Testis (tissue), 3 donors: Measurements from ENCODE around the gene ZNF428. TPM values are rescaled to one million over a fixed set of nuclear protein-coding genes. Genes with fewer than 3 reads are reported as not detected.

ENCODE experiments used
- DNase-seq: peaks from one replicate; pipeline ENCODE4 v3.0.0-alpha.2; 2019
- H3K27ac ChIP-seq, 2 donors: fragments of 200-600 bp; sonication (generic); one replicate each; pipeline ENCODE4 v1.5.1; 2019
- H3K27me3 ChIP-seq: fragments of 200-600 bp; sonication (generic); one replicate; pipeline ENCODE4 v1.5.1; 2019
- H3K36me3 ChIP-seq: fragments of 200-600 bp; sonication (generic); one replicate; pipeline ENCODE4 v1.5.1; 2017; ENCODE audit warnings: low read depth; ENCODE audit errors: missing control alignments
- H3K4me1 ChIP-seq: fragments of 200-600 bp; sonication (generic); one replicate; pipeline ENCODE4 v1.5.1; 2019
- H3K4me3 ChIP-seq, 2 donors: fragments of 200-600 bp; sonication (generic); one replicate each; pipeline ENCODE4 v1.5.1; 2017 to 2019
- H3K9me3 ChIP-seq: fragments of 200-600 bp; sonication (generic); one replicate; pipeline ENCODE4 v1.5.1; 2017
- CTCF ChIP-seq, 3 experiments: fragments of 450-650 bp in 2 of 3; fragments of 200-600 bp in 1 of 3; sonication (generic) in 1 of 3; IDR thresholded peaks; one replicate each; pipeline ENCODE4 v1.5.1; 2016 to 2019; ENCODE audit warnings: antibody characterized with exemption in 3 of 3, mild to moderate bottlenecking in 2 of 3, moderate library complexity in 1 of 3
- POLR2A ChIP-seq: fragments of 450-650 bp; IDR thresholded peaks from one replicate; pipeline ENCODE4 v1.6.1; 2017; ENCODE audit warnings: antibody characterized with exemption, mild to moderate bottlenecking, moderate library complexity
- WGBS, 2 donors: methylation state at CpG; one replicate each; pipeline ENCODE4 v1.1.5; 2018; 5-methylcytosine and 5-hydroxymethylcytosine counted together
- intact Hi-C: fragments of 100-400 bp; cut with DNase I; formaldehyde crosslinking; loops from one replicate; pipeline ENCODE4 v1.15.1; 2023; ENCODE audit warnings: low total_unique reads
- polyA plus RNA-seq: library from polyadenylated mRNA; stranded (reverse); fragments of 350-450 nt; fragmentation: Illumina TruSeq; extraction: RNeasy Lipid Tissue Mini Kit (QIAGEN cat#74804); gene quantifications from one replicate; pipeline ENCODE4 v1.2.3, GENCODE V29; 2014; ENCODE audit warnings: low read depth, low replicate concordance; ENCODE audit not compliant: insufficient read depth
- total RNA-seq, 2 donors: library from RNA; depleted of rRNA; stranded (reverse); fragments of >200 nt; gene quantifications; one replicate each; pipeline ENCODE4 v1.2.3, GENCODE V29; 2016

The ZNF428 gene
- total and polyA plus RNA-seq, 3 donors from 2014 or later: 64.1 to 94.2 (median 93.1) TPM

GRCh38 chr19:43586346-43586745 is 33.1 kb downstream of the ZNF428 start:
- Histone ChIP-seq H3K9me3 (no peaks in the 10 kb centered on the region), H3K4me3 (no peak overlapping the region), H3K27me3 (no peaks in the 10 kb centered on the region), H3K27ac (no peak overlapping the region), H3K4me1 (peaks cover 2% of the 10 kb centered on the region), H3K36me3 (no peaks in the 10 kb centered on the region)
- DNase-seq: no peak
- 55 to 67% methylated on average over 2 of the region's 2 CpGs for WGBS, 2 donors
- TF ChIP-seq CTCF (IDR thresholded peaks at IDR 0.05) (no peak), POLR2A (no peak)
- intact Hi-C loops: no loop called here

- peaks cover 7% of the 10 kb centered on the region for H3K4me1 ChIP-seq
- TF ChIP-seq CTCF (IDR thresholded peaks at IDR 0.05): no peak
- TF ChIP-seq POLR2A: no peak
- intact Hi-C loops: no loop called here
- no peak overlapping the region for H3K4me3 ChIP-seq
- no peak for DNase-seq
- H3K9me3 ChIP-seq: no peaks in the 10 kb centered on the region
- no peaks in the 10 kb centered on the region for H3K27me3 ChIP-seq
- 97 to 100% methylated on average over 1 of the region's 1 CpG for WGBS, 2 donors
- H3K27ac ChIP-seq: no peak overlapping the region
- no peaks in the 10 kb centered on the region for H3K36me3 ChIP-seq
Measured at GRCh38 chr19:43584484-43584883, 34.9 kb downstream of the ZNF428 start.

- Histone ChIP-seq H3K36me3 (no peaks in the 10 kb centered on the region), H3K4me1 (peaks cover 7% of the 10 kb centered on the region), H3K27ac (no peak overlapping the region), H3K4me3 (no peak overlapping the region), H3K9me3 (no peaks in the 10 kb centered on the region), H3K27me3 (no peaks in the 10 kb centered on the region)
- WGBS, 2 donors: 89 to 94% methylated on average over 2 of the region's 2 CpGs
- no peak for DNase-seq
- TF ChIP-seq POLR2A (no peak), CTCF (IDR thresholded peaks at IDR 0.05) (no peak)
- intact Hi-C loops: no loop called here
Measured at GRCh38 chr19:43582495-43582894, 36.9 kb downstream of the ZNF428 start.

- no peaks in the 10 kb centered on the region for H3K27me3 ChIP-seq
- intact Hi-C loops: no loop called here
- no peak for TF ChIP-seq CTCF (IDR thresholded peaks at IDR 0.05)
- TF ChIP-seq POLR2A: no peak
- H3K27ac ChIP-seq: peak overlapping the region in 1 of 2 donors; percentile 10
- peak overlapping the region in 1 of 2 donors; percentile 62 for H3K4me3 ChIP-seq
- 49 to 56% methylated on average over 7 of the region's 7 CpGs for WGBS, 2 donors
- no peaks in the 10 kb centered on the region for H3K9me3 ChIP-seq
- no peaks in the 10 kb centered on the region for H3K36me3 ChIP-seq
- H3K4me1 ChIP-seq: peaks cover 7% of the 10 kb centered on the region
- no peak for DNase-seq
Measured at GRCh38 chr19:43581467-43581866, 38.0 kb downstream of the ZNF428 start.

GRCh38 chr19:43578787-43579186 is 40.6 kb downstream of the ZNF428 start:
- TF ChIP-seq CTCF (IDR thresholded peaks at IDR 0.05): no peak
- no peak for TF ChIP-seq POLR2A
- Histone ChIP-seq H3K27me3 (no peaks in the 10 kb centered on the region), H3K27ac (no peak overlapping the region), H3K9me3 (no peaks in the 10 kb centered on the region), H3K4me3 (no peak overlapping the region), H3K36me3 (no peaks in the 10 kb centered on the region), H3K4me1 (peaks cover 7% of the 10 kb centered on the region)
- DNase-seq: no peak
- intact Hi-C loops: no loop called here
- 87 to 96% methylated on average over 3 of the region's 3 CpGs for WGBS, 2 donors
